Gastrocnemius medialis (tissue), 4 donors: ENCODE data around the gene RAB12. TPM values are rescaled to one million over a fixed set of nuclear protein-coding genes. Genes with fewer than 3 reads are reported as not detected.
"Not testable (repeated sequence)": the region's sequence is repeated elsewhere in the genome, so short reads cannot be mapped to it uniquely, and the experiment has no call there.

Experiments
- ATAC-seq, 2 donors: fragments of 150-250 bp; one replicate each; pipeline ENCODE4 v1.9.1; 2016
- DNase-seq, 2 donors: peaks; one replicate each; pipeline ENCODE4 v3.0.0-alpha.2; 2019
- H3K27ac ChIP-seq, 4 donors: fragments of 200-600 bp; sonication (generic); 1 replicate in 1 of 4; 2 replicates in 3 of 4; pipeline ENCODE4 v1.5.1; 2016 to 2018; ENCODE audit warnings: mild to moderate bottlenecking in 2 of 4, moderate library complexity in 1 of 4
- H3K27me3 ChIP-seq, 3 donors: fragments of 200-600 bp; sonication (generic) in 2 of 3; 1 replicate in 1 of 3; 2 replicates in 2 of 3; pipeline versions ENCODE4 v1.5.1 to v1.6.0; 2016 to 2019; ENCODE audit warnings: mild to moderate bottlenecking in 1 of 3, moderate library complexity in 1 of 3
- H3K36me3 ChIP-seq, 2 donors: fragments of 200-600 bp; sonication (generic) in 1 of 2; one replicate each; pipeline ENCODE4 v1.5.1; 2017 to 2018
- H3K4me1 ChIP-seq, 2 donors: fragments of 200-600 bp; sonication (generic) in 1 of 2; one replicate each; pipeline ENCODE4 v1.5.1; 2016 to 2017; ENCODE audit warnings: mild to moderate bottlenecking in 2 of 2
- H3K4me3 ChIP-seq, 4 donors: fragments of 200-600 bp; sonication (generic) in 3 of 4; 1 replicate in 1 of 4; 2 replicates in 3 of 4; pipeline ENCODE4 v1.5.1; 2016 to 2019; ENCODE audit warnings: mild to moderate bottlenecking in 2 of 4
- H3K9me3 ChIP-seq, 3 donors: fragments of 200-600 bp; sonication (generic) in 2 of 3; 1 replicate in 1 of 3; 2 replicates in 2 of 3; pipeline ENCODE4 v1.5.1; 2016 to 2019
- POLR2A ChIP-seq, 2 donors: fragments of 450-650 bp; IDR thresholded peaks; one replicate each; pipeline ENCODE4 v1.6.1; 2017; ENCODE audit warnings: antibody characterized with exemption in 2 of 2, mild to moderate bottlenecking in 2 of 2, moderate library complexity in 2 of 2
- in situ Hi-C, 4 donors: fragments of 200-750 bp; cut with MboI; loops; one replicate each; pipeline versions ENCODE4 v1.15.0 to v1.8.0; 2017; ENCODE audit warnings: low sequenced_read_pairs in 4 of 4
- intact Hi-C: fragments of 100-400 bp; cut with DNase I; formaldehyde crosslinking; loops from one replicate; pipeline ENCODE4 v1.15.1; 2023; ENCODE audit warnings: low total_unique reads
- total RNA-seq, 4 donors: library from RNA; depleted of rRNA; stranded (reverse); fragments of >200 nt; gene quantifications; one replicate each; pipeline versions ENCODE4 v1.1.0 to v1.2.3, GENCODE V29; 2016
- TF ChIP-seq, protein P1 (sequence below), 5 experiments: fragments of 450-650 bp in 3 of 5; fragments of 200-600 bp in 2 of 5; sonication (generic) in 2 of 5; IDR thresholded peaks in 4 of 5; conservative IDR thresholded peaks in 1 of 5; 1 replicate in 4 of 5; 2 replicates in 1 of 5; pipeline ENCODE4 v1.5.1; 2016 to 2019; ENCODE audit warnings: antibody characterized with exemption in 5 of 5, mild to moderate bottlenecking in 3 of 5, moderate library complexity in 3 of 5

RAB12 gene
- total RNA-seq, 4 donors from 2014 or later, result 152 to 243 (median 213) TPM

GRCh38 chr18:8562919-8563318 lies 46.3 kb upstream of the RAB12 start:
- intact Hi-C loops (no loop called here), in situ Hi-C loops (no loop called here)
- ATAC-seq, result no peak

DNA sequence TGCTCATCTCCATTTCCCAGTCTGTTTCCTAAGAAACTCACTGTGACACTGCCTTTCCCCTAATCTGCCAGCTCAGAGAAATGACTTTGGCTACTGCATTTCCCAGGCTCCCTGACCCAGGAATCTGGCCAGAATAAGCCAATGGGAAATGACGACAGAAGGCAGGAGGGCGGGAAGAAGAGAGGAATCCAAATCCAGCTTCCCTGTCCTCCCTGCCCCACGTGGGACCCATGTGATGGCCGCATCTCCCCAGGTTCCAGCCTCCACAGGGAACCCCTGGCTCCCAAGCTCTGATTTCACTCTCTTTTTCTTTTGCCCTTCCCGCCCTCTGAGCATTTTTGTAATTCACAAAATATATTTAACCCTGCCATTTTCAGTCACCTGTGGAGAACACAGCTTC lies 37.8 kb upstream of the RAB12 start:
- no peaks in the 10 kb centered on the region for H3K27me3 ChIP-seq
- intact Hi-C loops, result no loop called here
- no peaks in the 10 kb centered on the region for H3K9me3 ChIP-seq
- in situ Hi-C loops, result no loop called here
- no peak for TF ChIP-seq POLR2A (IDR thresholded peaks at IDR 0.05)
- TF ChIP-seq, protein P1, sequence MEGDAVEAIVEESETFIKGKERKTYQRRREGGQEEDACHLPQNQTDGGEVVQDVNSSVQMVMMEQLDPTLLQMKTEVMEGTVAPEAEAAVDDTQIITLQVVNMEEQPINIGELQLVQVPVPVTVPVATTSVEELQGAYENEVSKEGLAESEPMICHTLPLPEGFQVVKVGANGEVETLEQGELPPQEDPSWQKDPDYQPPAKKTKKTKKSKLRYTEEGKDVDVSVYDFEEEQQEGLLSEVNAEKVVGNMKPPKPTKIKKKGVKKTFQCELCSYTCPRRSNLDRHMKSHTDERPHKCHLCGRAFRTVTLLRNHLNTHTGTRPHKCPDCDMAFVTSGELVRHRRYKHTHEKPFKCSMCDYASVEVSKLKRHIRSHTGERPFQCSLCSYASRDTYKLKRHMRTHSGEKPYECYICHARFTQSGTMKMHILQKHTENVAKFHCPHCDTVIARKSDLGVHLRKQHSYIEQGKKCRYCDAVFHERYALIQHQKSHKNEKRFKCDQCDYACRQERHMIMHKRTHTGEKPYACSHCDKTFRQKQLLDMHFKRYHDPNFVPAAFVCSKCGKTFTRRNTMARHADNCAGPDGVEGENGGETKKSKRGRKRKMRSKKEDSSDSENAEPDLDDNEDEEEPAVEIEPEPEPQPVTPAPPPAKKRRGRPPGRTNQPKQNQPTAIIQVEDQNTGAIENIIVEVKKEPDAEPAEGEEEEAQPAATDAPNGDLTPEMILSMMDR (IDR thresholded peaks at IDR 0.05 in 4 of 5, conservative IDR thresholded peaks at IDR 0.05 in 1 of 5), result no peak
- ATAC-seq (no peak), DNase-seq (no peak)
- no peaks in the 10 kb centered on the region for H3K36me3 ChIP-seq
- no peak overlapping the region for H3K27ac ChIP-seq
- no peak overlapping the region for H3K4me3 ChIP-seq
- H3K4me1 ChIP-seq, result no peaks in the 10 kb centered on the region

More at GRCh38 chr18:8562919-8563318, 46.3 kb upstream of the RAB12 start:
- peaks cover 10 to 13% of the 10 kb centered on the region in 2 donors for H3K4me1 ChIP-seq
- H3K27ac ChIP-seq, result no peak overlapping the region
- H3K4me3 ChIP-seq, result no peak overlapping the region
- DNase-seq, result no peak
- no peaks in the 10 kb centered on the region for H3K36me3 ChIP-seq
- H3K27me3 ChIP-seq, result no peaks in the 10 kb centered on the region
- H3K9me3 ChIP-seq, result no peaks in the 10 kb centered on the region
- TF ChIP-seq, protein P1 (IDR thresholded peaks at IDR 0.05 in 4 of 5, conservative IDR thresholded peaks at IDR 0.05 in 1 of 5), result no peak
- no peak for TF ChIP-seq POLR2A (IDR thresholded peaks at IDR 0.05)

GRCh38 chr18:8573766-8574165 lies 35.5 kb upstream of the RAB12 start:
- in situ Hi-C loops, intact Hi-C loops, DNase-seq, H3K4me1 ChIP-seq, ATAC-seq, H3K27ac ChIP-seq, H3K4me3 ChIP-seq, H3K27me3 ChIP-seq, H3K36me3 ChIP-seq, H3K9me3 ChIP-seq: not testable (repeated sequence)

DNA sequence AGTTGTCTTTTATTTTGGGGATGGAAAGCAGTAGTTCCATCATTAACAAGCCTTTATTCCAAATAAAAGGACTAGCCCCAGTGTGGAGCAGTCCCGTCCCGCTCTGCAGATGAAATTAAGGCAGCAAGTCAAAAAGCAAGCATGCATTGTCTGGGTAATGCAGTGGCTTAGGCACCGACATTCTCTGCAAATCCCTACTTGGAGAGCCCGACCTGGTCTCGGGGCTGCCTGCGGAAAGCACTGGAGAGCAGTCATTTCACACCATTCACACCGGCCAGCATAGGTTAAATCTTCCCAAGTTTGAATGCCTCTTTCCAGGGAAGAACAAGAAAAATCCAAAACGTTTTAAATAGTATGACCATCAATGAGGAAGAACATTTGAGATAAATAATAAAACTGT lies 24.4 kb upstream of the RAB12 start:
- intact Hi-C loops (no loop called here), in situ Hi-C loops (no loop called here)
- ATAC-seq (no peak), DNase-seq (no peak)
- no peak for TF ChIP-seq POLR2A (IDR thresholded peaks at IDR 0.05)
- TF ChIP-seq, protein P1 (IDR thresholded peaks at IDR 0.05 in 4 of 5, conservative IDR thresholded peaks at IDR 0.05 in 1 of 5), result no peak
- Histone ChIP-seq H3K4me1 (no peaks in the 10 kb centered on the region), H3K4me3 (no peak overlapping the region), H3K27me3 (no peaks in the 10 kb centered on the region), H3K27ac (no peak overlapping the region), H3K9me3 (no peaks in the 10 kb centered on the region), H3K36me3 (no peaks in the 10 kb centered on the region)

DNA sequence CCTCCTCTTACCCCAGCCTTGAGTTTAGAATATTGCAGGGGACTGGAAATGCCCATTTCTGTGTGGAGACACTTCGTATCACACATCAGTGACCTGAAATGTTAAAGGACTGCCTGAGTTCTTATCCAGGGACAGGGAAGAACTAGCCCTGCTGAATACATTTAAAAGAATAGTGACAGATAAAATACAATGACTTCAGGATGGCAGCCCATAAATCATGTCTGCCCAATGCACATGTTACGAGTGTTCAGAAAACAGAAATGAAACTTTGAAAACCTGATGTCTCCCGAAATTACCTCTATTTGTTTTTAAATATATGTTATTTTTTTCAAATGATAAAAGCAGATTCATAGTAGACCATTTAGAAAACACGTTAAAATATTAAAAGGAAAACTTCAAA lies 22.3 kb upstream of the RAB12 start:
- Histone ChIP-seq H3K27ac (no peak overlapping the region), H3K27me3 (no peaks in the 10 kb centered on the region), H3K4me1 (no peaks in the 10 kb centered on the region), H3K9me3 (no peaks in the 10 kb centered on the region), H3K36me3 (no peaks in the 10 kb centered on the region), H3K4me3 (no peak overlapping the region)
- intact Hi-C loops (no loop called here), in situ Hi-C loops (no loop called here)
- ATAC-seq, result no peak
- TF ChIP-seq, protein P1 (IDR thresholded peaks at IDR 0.05 in 4 of 5, conservative IDR thresholded peaks at IDR 0.05 in 1 of 5), result no peak
- TF ChIP-seq POLR2A (IDR thresholded peaks at IDR 0.05), result no peak
- DNase-seq, result no peak
